Vagina (tissue), 2 donors: ENCODE measurements around the gene CENPF. TPM values are rescaled to one million over a fixed set of nuclear protein-coding genes. Genes with fewer than 3 reads are reported as not detected.

Experiments
- DNase-seq, 2 donors: peaks; one replicate each; pipeline ENCODE4 v3.0.0-alpha.2; 2017; ENCODE audit errors: extremely low spot score in 2 of 2
- H3K27ac ChIP-seq: fragments of 200-600 bp; sonication (generic); one replicate; pipeline ENCODE4 v1.5.1; 2019
- H3K27me3 ChIP-seq: fragments of 200-600 bp; sonication (generic); one replicate; pipeline ENCODE4 v1.5.1; 2019
- H3K36me3 ChIP-seq, 2 donors: fragments of 200-600 bp; sonication (generic); one replicate each; pipeline ENCODE4 v1.5.1; 2017 to 2019
- H3K4me1 ChIP-seq: fragments of 200-600 bp; sonication (generic); one replicate; pipeline ENCODE4 v1.5.1; 2019
- H3K4me3 ChIP-seq, 2 donors: fragments of 200-600 bp; sonication (generic); 1 replicate in 1 of 2; 2 replicates in 1 of 2; pipeline ENCODE4 v1.5.1; 2016 to 2019
- H3K9me3 ChIP-seq: fragments of 200-600 bp; sonication (generic); one replicate; pipeline ENCODE4 v1.5.1; 2019
- CTCF ChIP-seq, 3 experiments: fragments of 450-650 bp in 2 of 3; fragments of 200-600 bp in 1 of 3; sonication (generic) in 1 of 3; IDR thresholded peaks; one replicate each; pipeline ENCODE4 v1.5.1; 2017 to 2019; ENCODE audit warnings: antibody characterized with exemption in 3 of 3, mild to moderate bottlenecking in 2 of 3, moderate library complexity in 2 of 3
- POLR2A ChIP-seq, 2 donors: fragments of 450-650 bp; IDR thresholded peaks; one replicate each; pipeline ENCODE4 v1.6.1; 2017; ENCODE audit warnings: antibody characterized with exemption in 2 of 2, mild to moderate bottlenecking in 2 of 2, moderate library complexity in 2 of 2
- POLR2AphosphoS5 ChIP-seq, 2 donors: sonication (generic); formaldehyde crosslinking; IDR thresholded peaks; one replicate each; pipeline ENCODE4 v1.9.0; 2017; ENCODE audit warnings: antibody characterized with exemption in 2 of 2, mild to moderate bottlenecking in 2 of 2, low read depth in 1 of 2; ENCODE audit not compliant: insufficient read depth in 1 of 2
- intact Hi-C: fragments of 100-400 bp; cut with DNase I; formaldehyde crosslinking; loops from one replicate; pipeline ENCODE4 v1.15.1; 2023
- total RNA-seq: library from RNA; depleted of rRNA; stranded (reverse); fragments of >200 nt; gene quantifications from one replicate; pipeline ENCODE4 v1.2.3, GENCODE V29; 2016

The CENPF gene
- total RNA-seq, 1 donor from 2014 or later: 6.4 TPM

- H3K4me1 ChIP-seq: no peaks in the 10 kb centered on the region
- DNase-seq: no peak
- H3K27ac ChIP-seq: no peak overlapping the region
- no peaks in the 10 kb centered on the region for H3K9me3 ChIP-seq
- intact Hi-C loops: no loop called here
- TF ChIP-seq POLR2A (IDR thresholded peaks at IDR 0.05) (no peak), POLR2AphosphoS5 (IDR thresholded peaks at IDR 0.05; ENCODE audit: insufficient read depth in 1 of 2, low read depth in 1 of 2) (no peak)
- no peak overlapping the region for H3K4me3 ChIP-seq
- H3K27me3 ChIP-seq: no peaks in the 10 kb centered on the region
- H3K36me3 ChIP-seq: no peaks in the 10 kb centered on the region
Observed at GRCh38 chr1:214617843-214618242, 14.8 kb downstream of the CENPF start.

GRCh38 chr1:214621236-214621635 lies 18.2 kb downstream of the CENPF start:
- Histone ChIP-seq H3K9me3 (no peaks in the 10 kb centered on the region), H3K4me1 (no peaks in the 10 kb centered on the region), H3K4me3 (no peak overlapping the region), H3K27me3 (no peaks in the 10 kb centered on the region), H3K27ac (no peak overlapping the region), H3K36me3 (no peaks in the 10 kb centered on the region)
- no peak for TF ChIP-seq CTCF (IDR thresholded peaks at IDR 0.05)
- no peak for DNase-seq
- intact Hi-C loops: no loop called here

DNA sequence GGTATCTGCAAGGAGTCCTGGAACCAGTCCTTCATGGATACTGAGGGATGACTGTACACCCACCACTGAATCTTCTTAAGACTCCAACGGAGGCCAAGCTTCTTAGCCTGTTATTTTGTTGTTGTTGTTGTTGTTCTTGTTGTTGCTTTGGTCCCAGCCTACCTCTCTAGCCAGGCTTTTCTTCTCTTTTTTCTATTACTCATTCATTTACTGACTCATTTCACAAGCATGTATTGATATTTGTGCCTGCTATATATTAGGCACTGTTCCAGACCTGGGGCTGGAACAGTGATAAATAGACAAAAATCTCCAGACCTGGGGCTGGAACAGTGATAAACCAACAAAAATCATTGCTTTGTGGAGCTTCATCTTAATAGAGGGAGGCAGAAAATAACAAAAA lies 20.4 kb downstream of the CENPF start:
- Histone ChIP-seq H3K27ac (no peak overlapping the region), H3K4me1 (no peaks in the 10 kb centered on the region), H3K27me3 (no peaks in the 10 kb centered on the region), H3K4me3 (no peak overlapping the region), H3K36me3 (no peaks in the 10 kb centered on the region), H3K9me3 (no peaks in the 10 kb centered on the region)
- intact Hi-C loops: no loop called here
- TF ChIP-seq POLR2AphosphoS5 (IDR thresholded peaks at IDR 0.05; ENCODE audit: insufficient read depth in 1 of 2, low read depth in 1 of 2): no peak
- no peak for TF ChIP-seq CTCF (IDR thresholded peaks at IDR 0.05)
- TF ChIP-seq POLR2A (IDR thresholded peaks at IDR 0.05): no peak
- DNase-seq: no peak

GRCh38 chr1:214632091-214632490 lies 29.1 kb downstream of the CENPF start:
- no peaks in the 10 kb centered on the region for H3K9me3 ChIP-seq
- intact Hi-C loops: no loop called here
- DNase-seq: no peak
- no peaks in the 10 kb centered on the region for H3K27me3 ChIP-seq
- no peaks in the 10 kb centered on the region for H3K4me1 ChIP-seq
- H3K4me3 ChIP-seq: no peak overlapping the region
- TF ChIP-seq POLR2A (IDR thresholded peaks at IDR 0.05) (no peak), CTCF (IDR thresholded peaks at IDR 0.05) (no peak)
- no peaks in the 10 kb centered on the region for H3K36me3 ChIP-seq
- no peak overlapping the region for H3K27ac ChIP-seq

DNA sequence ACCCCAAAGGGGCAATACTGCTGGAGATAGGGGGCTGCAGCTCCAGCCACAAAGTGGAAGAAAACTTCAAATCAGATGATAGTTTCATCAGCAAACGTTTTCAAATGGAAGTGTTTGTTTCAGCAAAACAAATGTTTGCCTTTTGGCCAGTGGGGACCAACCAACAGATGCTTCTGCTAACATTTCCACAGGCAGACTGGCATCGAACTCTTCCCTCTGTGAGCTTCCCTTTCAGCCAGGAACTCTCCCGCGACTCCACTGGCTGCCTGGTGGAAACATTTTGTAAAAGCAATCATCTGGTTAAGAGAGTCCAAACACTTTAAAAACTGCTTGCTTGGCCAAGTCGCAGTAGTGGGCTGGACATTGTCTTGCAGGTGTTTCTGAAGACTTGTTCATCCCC lies 30.7 kb downstream of the CENPF start:
- no peak for DNase-seq
- Histone ChIP-seq H3K4me3 (no peak overlapping the region), H3K27ac (no peak overlapping the region), H3K9me3 (no peaks in the 10 kb centered on the region), H3K36me3 (no peaks in the 10 kb centered on the region), H3K27me3 (no peaks in the 10 kb centered on the region), H3K4me1 (no peaks in the 10 kb centered on the region)
- intact Hi-C loops: no loop called here
- TF ChIP-seq POLR2AphosphoS5 (IDR thresholded peaks at IDR 0.05; ENCODE audit: insufficient read depth in 1 of 2, low read depth in 1 of 2) (no peak), POLR2A (IDR thresholded peaks at IDR 0.05) (no peak), CTCF (IDR thresholded peaks at IDR 0.05) (no peak)

GRCh38 chr1:214634267-214634666 lies 31.3 kb downstream of the CENPF start:
- no peak for TF ChIP-seq CTCF (IDR thresholded peaks at IDR 0.05)
- TF ChIP-seq POLR2A (IDR thresholded peaks at IDR 0.05): no peak
- no peak for TF ChIP-seq POLR2AphosphoS5 (IDR thresholded peaks at IDR 0.05; ENCODE audit: insufficient read depth in 1 of 2, low read depth in 1 of 2)
- Histone ChIP-seq H3K27ac (no peak overlapping the region), H3K4me3 (no peak overlapping the region), H3K27me3 (no peaks in the 10 kb centered on the region), H3K4me1 (no peaks in the 10 kb centered on the region), H3K9me3 (no peaks in the 10 kb centered on the region), H3K36me3 (no peaks in the 10 kb centered on the region)
- DNase-seq: no peak
- intact Hi-C loops: no loop called here
